GM12873 (cell line): Measurements from ENCODE around the gene SLC27A5.

Experiments used
- TF ChIP-seq, protein P1 (sequence below): IDR thresholded peaks from 2 replicates; pipeline ENCODE4 v1.5.1; 2012; ENCODE audit warnings: low read depth, mild to moderate bottlenecking, moderate library complexity, low read length, control low read depth; ENCODE audit not compliant: insufficient read depth; ENCODE audit errors: missing control alignments

Gene SLC27A5

DNA sequence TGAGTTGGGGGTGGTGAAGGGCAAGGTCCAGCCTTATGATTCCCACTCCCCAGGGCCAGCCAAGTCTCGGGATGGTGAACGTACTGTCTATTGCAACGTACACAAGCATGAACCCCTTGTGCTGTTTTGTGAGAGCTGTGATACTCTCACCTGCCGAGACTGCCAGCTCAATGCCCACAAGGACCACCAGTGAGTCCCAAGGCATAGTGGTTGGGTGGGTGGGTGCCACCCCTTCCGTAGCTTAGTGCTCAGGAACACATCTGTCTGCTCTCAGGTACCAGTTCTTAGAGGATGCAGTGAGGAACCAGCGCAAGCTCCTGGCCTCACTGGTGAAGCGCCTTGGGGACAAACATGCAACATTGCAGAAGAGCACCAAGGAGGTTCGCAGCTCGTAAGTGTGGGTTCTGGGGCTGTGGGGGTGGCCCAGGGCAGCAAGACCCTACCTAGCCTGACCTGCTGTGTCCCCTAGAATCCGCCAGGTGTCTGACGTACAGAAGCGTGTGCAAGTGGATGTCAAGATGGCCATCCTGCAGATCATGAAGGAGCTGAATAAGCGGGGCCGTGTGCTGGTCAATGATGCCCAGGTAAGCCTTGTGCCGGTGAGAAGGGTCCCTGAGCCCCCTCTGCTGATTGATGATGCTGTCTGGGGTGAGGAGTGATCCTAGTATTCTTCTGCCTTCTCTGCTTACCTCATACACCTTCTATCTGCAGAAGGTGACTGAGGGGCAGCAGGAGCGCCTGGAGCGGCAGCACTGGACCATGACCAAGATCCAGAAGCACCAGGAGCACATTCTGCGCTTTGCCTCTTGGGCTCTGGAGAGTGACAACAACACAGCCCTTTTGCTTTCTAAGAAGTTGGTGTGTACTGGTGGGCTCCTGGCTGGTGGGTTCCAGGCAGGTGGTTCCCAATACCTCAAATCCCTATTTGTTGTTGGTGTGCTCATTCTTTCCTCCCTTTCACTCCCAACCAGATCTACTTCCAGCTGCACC is 35.8 kb upstream of the SLC27A5 start:
- TF ChIP-seq, protein P1, sequence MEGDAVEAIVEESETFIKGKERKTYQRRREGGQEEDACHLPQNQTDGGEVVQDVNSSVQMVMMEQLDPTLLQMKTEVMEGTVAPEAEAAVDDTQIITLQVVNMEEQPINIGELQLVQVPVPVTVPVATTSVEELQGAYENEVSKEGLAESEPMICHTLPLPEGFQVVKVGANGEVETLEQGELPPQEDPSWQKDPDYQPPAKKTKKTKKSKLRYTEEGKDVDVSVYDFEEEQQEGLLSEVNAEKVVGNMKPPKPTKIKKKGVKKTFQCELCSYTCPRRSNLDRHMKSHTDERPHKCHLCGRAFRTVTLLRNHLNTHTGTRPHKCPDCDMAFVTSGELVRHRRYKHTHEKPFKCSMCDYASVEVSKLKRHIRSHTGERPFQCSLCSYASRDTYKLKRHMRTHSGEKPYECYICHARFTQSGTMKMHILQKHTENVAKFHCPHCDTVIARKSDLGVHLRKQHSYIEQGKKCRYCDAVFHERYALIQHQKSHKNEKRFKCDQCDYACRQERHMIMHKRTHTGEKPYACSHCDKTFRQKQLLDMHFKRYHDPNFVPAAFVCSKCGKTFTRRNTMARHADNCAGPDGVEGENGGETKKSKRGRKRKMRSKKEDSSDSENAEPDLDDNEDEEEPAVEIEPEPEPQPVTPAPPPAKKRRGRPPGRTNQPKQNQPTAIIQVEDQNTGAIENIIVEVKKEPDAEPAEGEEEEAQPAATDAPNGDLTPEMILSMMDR, result no peak

DNA sequence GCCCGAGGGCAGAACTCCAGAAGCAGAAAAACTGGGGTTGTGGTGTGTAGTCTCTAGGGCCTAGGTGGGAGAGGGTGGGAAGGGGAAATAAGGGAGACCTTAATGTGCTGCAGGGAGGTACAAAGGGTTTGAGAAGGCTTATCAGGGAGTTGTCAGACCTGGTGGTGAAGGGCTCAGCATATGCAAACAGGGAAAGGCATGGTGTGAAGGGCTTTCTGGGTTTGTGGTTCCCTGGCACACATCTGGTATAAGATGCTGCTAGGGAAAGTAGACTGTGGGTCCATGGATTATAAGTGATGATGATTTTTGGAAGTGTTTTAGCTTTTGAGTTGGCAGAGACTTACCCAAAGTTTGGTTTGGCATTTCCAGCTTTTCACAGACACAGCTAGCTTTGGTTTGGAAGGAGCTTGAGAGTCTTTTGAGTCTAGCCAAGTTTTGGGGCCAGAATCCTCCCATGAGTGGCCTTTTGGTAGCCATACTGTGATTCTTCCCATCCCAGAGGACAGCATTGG is 34.3 kb upstream of the SLC27A5 start:
- TF ChIP-seq, protein P1, result no peak

DNA sequence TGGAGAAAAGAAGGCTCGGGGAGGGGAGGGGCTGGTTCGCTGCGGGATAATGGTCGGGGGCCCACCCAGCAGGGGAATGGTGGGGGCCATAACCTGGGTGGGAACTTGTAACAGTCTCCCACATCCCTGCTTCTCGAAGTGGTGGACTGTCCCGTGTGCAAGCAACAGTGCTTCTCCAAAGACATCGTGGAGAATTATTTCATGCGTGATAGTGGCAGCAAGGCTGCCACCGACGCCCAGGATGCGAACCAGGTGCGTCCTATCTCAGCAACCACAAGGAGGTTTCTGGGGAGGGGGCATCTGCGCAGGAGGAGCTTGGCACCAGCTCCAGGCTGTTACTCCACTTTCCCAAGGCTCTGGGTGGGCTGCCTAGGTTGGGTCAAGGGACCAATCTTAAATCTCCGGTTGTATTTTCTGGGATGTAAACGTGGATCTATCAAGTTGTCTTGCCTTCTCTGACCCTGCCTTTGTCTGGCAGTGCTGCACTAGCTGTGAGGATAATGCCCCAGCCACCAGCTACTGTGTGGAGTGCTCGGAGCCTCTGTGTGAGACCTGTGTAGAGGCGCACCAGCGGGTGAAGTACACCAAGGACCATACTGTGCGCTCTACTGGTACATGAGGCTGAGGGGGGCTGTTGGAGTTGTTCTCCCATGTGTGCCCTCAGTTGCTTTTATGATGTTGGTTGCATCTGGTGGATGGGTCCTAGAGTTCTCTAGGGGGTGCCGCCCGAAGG is 33.7 kb upstream of the SLC27A5 start:
- TF ChIP-seq, protein P1, result no peak

DNA sequence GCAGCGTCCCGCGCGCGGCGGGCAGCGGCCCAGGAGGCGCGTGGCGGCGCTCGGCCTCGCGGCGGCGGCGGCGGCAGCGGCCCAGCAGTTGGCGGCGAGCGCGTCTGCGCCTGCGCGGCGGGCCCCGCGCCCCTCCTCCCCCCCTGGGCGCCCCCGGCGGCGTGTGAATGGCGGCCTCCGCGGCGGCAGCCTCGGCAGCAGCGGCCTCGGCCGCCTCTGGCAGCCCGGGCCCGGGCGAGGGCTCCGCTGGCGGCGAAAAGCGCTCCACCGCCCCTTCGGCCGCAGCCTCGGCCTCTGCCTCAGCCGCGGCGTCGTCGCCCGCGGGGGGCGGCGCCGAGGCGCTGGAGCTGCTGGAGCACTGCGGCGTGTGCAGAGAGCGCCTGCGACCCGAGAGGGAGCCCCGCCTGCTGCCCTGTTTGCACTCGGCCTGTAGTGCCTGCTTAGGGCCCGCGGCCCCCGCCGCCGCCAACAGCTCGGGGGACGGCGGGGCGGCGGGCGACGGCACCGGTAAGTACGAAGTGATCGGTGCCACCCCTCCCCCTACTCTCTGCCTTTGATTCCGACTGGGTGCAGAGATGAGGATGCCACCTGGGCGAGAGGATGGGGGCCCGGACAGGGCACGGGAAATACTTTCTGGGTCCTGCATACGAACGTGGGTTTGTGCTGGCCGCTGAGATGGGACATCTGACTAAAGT is 32.9 kb upstream of the SLC27A5 start:
- TF ChIP-seq, protein P1, result no peak

DNA sequence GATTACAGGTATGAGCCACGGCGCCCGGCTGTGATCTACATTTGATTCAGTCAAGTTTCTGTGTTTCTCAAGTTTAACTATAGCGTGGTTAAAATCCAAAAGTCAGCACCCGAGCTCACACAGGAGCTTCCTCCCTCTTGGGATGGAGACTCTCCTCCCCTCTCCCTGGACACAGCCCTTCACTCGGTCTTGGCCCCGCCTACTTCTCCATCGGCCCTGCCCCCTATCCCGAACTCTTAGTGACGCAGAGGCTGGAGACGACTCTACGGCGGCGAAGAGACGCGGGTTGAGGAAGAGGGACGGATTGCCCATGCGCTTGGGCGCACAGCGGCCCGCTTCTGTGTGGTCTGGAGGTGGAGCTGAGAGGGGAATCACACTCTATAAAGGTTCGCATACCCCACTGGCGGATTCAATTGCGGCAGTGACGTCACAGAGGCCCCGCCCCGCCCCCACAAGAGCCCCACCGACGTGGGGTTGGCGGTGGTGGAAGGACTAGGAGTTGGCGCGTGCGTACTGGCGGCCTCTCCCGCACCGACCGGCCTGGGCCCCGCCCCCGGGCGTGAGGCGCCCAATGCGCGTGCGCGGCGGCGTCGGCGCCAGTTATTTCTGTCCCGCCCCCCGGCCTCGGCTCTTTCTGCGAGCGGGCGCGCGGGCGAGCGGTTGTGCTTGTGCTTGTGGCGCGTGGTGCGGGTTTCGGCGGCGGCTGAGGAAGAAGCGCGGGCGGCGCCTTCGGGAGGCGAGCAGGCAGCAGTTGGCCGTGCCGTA is 32.2 kb upstream of the SLC27A5 start, which contains the start of gene TRIM28:
TRIM28 (plus strand) TSS at position 239 of the 765 bp plus-strand sequence. CDS start 694 bp downstream, outside the sequence.
- TF ChIP-seq, protein P1, result no peak

DNA sequence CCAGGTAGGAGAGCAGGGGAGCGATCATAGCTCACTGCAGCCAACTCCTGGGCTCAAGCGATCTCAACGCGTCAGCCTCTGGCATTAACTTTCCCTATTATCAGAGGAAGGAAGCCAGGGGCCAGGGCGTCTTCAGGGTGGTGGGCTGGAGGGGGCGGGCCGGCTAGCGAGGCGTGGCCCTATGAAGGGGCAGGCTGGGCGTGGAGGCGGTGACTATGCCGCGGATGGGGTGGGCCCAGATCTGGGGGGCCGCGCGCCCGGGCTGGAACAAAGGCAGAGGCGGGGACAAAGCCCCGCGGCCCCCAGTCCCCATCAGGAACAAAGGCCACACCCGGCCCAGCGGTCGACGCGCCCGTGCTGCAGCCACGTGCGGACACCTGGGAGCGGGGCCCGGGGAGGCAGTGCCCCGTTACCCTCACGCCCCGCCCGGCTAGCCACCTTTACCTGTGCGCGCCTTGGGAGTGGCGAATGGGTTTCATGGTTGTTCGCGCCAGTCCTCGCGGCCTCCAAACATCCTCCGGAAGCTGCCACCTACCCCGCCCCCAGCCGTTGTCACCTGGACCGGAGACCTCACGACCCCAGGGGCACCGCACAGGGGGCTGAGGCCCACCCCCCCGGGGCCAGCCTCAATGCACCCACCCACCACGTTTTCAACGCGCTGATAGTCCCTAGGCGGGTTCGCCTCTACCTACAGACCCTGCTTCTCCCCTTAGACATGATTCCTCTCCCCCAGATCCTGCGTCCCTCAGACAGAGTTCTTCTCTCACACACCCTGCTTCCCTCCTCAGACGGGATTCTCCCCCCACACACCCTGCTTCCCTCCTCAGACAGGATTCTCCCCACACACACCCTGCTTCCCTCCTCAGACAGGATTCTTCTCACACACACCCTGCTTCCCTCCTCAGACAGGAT is 26.7 kb upstream of the SLC27A5 start:
- TF ChIP-seq, protein P1, result no peak
